GM19043 (cell line): ENCODE measurements around the gene THOC3.
A peak's percentile ranks its signal among the peaks of the same experiment; 100 is the strongest.
"Not testable (repeated sequence)": the region's sequence is repeated elsewhere in the genome, so short reads cannot be mapped to it uniquely, and the experiment has no call there.

Experiments used
- ATAC-seq: cut with Tn5 transposase; IDR thresholded peaks from one replicate; pipeline ENCODE4 v1.9.1; 2021; ENCODE audit warnings: low read depth; ENCODE audit not compliant: unreplicated experiment

Gene THOC3

GRCh38 chr5:175943253-175943652, 24.9 kb downstream of the THOC3 start:
- ATAC-seq, result not testable (repeated sequence)

GRCh38 chr5:175940632-175941031, 27.5 kb downstream of the THOC3 start:
- ATAC-seq, result not testable (repeated sequence)

GRCh38 chr5:175938489-175938888, 29.6 kb downstream of the THOC3 start:
- ATAC-seq, result not testable (repeated sequence)

GRCh38 chr5:175928752-175929151, 39.4 kb downstream of the THOC3 start:
- ATAC-seq, result not testable (repeated sequence)

GRCh38 chr5:175925106-175925505, 43.0 kb downstream of the THOC3 start:
- not testable (repeated sequence) for ATAC-seq

GRCh38 chr5:175922192-175922885, 45.8 kb downstream of the THOC3 start:
- ATAC-seq, result no peak

GRCh38 chr5:175921061-175921730, 46.9 kb downstream of the THOC3 start:
- ATAC-seq, result no peak

GRCh38 chr5:175920231-175920811, 47.8 kb downstream of the THOC3 start:
- ATAC-seq, result no peak

GRCh38 chr5:175915066-175916037, 52.8 kb downstream of the THOC3 start:
- peak; percentile 46 for ATAC-seq

- not testable (repeated sequence) for ATAC-seq
These were observed 54.1 kb downstream of the THOC3 start for GRCh38 chr5:175913835-175914672.

- not testable (repeated sequence) for ATAC-seq
These were observed 58.0 kb downstream of the THOC3 start for GRCh38 chr5:175910072-175910471.
